Muscle of back (tissue), 10 donors: ENCODE measurements around the gene KRTCAP2. TPM values are rescaled to one million over a fixed set of nuclear protein-coding genes. Genes with fewer than 3 reads are reported as not detected.

ENCODE experiments used
- polyA plus RNA-seq, 10 donors: library from polyadenylated mRNA; unstranded; fragments of 120-200 nt; gene quantifications; one replicate each; pipeline ENCODE4 v1.2.1, GENCODE V29; 2013; ENCODE audit not compliant: insufficient read length in 10 of 10

KRTCAP2 gene
- polyA plus RNA-seq, 10 donors = 77.1 to 103 (median 93.4) TPM

Other genes with a start within 250 kb of the KRTCAP2 start
- gene PMVK, start 236.6 kb downstream of the KRTCAP2 start, polyA plus RNA-seq = 10 to 100 TPM; 21.6 to 35.4 (median 26.8) TPM
- gene PBXIP1, start 217.2 kb downstream of the KRTCAP2 start, polyA plus RNA-seq = 100 to 1,000 TPM in 9 of 10 donors, 10 to 100 TPM in 1; 81.5 to 150 (median 124) TPM
- gene PYGO2, start 211.5 kb downstream of the KRTCAP2 start, polyA plus RNA-seq = 10 to 100 TPM; 25.6 to 33.5 (median 26.9) TPM
- gene SHC1, start 202.6 kb downstream of the KRTCAP2 start, polyA plus RNA-seq = 100 to 1,000 TPM in 1 of 10 donors, 10 to 100 TPM in 9; 76.6 to 116 (median 85.6) TPM
- 10 to 100 TPM; 45.8 to 80.8 (median 62.6) TPM for gene CKS1B, start 198.6 kb downstream of the KRTCAP2 start, polyA plus RNA-seq
- gene FLAD1, start 190.0 kb downstream of the KRTCAP2 start, polyA plus RNA-seq = 10 to 100 TPM; 15.3 to 21.0 (median 19.5) TPM
- under 1 TPM in 3 of 10 donors, not detected in 7; 0.30 to 0.71 (median 0.48) TPM for gene LENEP, start 179.7 kb downstream of the KRTCAP2 start, polyA plus RNA-seq
- gene ZBTB7B, start 170.5 kb downstream of the KRTCAP2 start, polyA plus RNA-seq = 10 to 100 TPM in 2 of 10 donors, 1 to 10 TPM in 8; 6.2 to 13.1 (median 8.4) TPM
- 1 to 10 TPM in 3 of 10 donors, under 1 TPM in 7; 0.40 to 1.9 (median 0.85) TPM for gene DCST2, start 139.5 kb downstream of the KRTCAP2 start, polyA plus RNA-seq
- gene DCST1, start 139.5 kb downstream of the KRTCAP2 start, polyA plus RNA-seq = under 1 TPM; 0.09 to 0.58 (median 0.17) TPM
- gene ADAM15, start 122.0 kb downstream of the KRTCAP2 start, polyA plus RNA-seq = 10 to 100 TPM; 50.0 to 81.4 (median 59.9) TPM
- gene EFNA4, start 109.6 kb downstream of the KRTCAP2 start, polyA plus RNA-seq = 10 to 100 TPM in 1 of 10 donors, 1 to 10 TPM in 9; 5.1 to 10.2 (median 7.0) TPM
- gene EFNA3, start 94.5 kb downstream of the KRTCAP2 start, polyA plus RNA-seq = 1 to 10 TPM; 2.1 to 5.3 (median 2.3) TPM
- gene EFNA1, start 45.4 kb downstream of the KRTCAP2 start, polyA plus RNA-seq = 10 to 100 TPM; 19.4 to 31.5 (median 22.8) TPM
- 10 to 100 TPM; 18.1 to 21.6 (median 21.1) TPM for gene SLC50A1, start 37.5 kb downstream of the KRTCAP2 start, polyA plus RNA-seq
- gene DPM3, start 32.8 kb downstream of the KRTCAP2 start, polyA plus RNA-seq = 10 to 100 TPM; 11.9 to 28.7 (median 18.8) TPM
- under 1 TPM; 0.21 to 0.83 (median 0.52) TPM for gene TRIM46, start 545 bp upstream of the KRTCAP2 start, polyA plus RNA-seq
- 10 to 100 TPM; 48.6 to 97.0 (median 68.0) TPM for gene THBS3, start 34.6 kb upstream of the KRTCAP2 start, polyA plus RNA-seq
- gene MTX1, start 35.4 kb upstream of the KRTCAP2 start, polyA plus RNA-seq = 10 to 100 TPM; 16.3 to 26.1 (median 21.6) TPM
- gene ENTREP3, start 82.2 kb upstream of the KRTCAP2 start, polyA plus RNA-seq = 10 to 100 TPM; 11.7 to 18.1 (median 15.3) TPM
- gene SCAMP3, start 89.1 kb upstream of the KRTCAP2 start, polyA plus RNA-seq = 10 to 100 TPM; 39.1 to 50.0 (median 40.8) TPM
- gene CLK2, start 100.2 kb upstream of the KRTCAP2 start, polyA plus RNA-seq = 10 to 100 TPM; 34.2 to 54.5 (median 41.4) TPM
- gene HCN3, start 104.2 kb upstream of the KRTCAP2 start, polyA plus RNA-seq = 1 to 10 TPM; 3.0 to 8.1 (median 4.2) TPM
- gene PKLR, start 128.1 kb upstream of the KRTCAP2 start, polyA plus RNA-seq = under 1 TPM in 7 of 10 donors, not detected in 3; 0.08 to 0.36 (median 0.13) TPM
- gene FDPS, start 135.6 kb upstream of the KRTCAP2 start, polyA plus RNA-seq = 100 to 1,000 TPM in 8 of 10 donors, 10 to 100 TPM in 2; 88.5 to 139 (median 110) TPM
- 10 to 100 TPM; 20.5 to 30.4 (median 26.7) TPM for gene RUSC1, start 147.6 kb upstream of the KRTCAP2 start, polyA plus RNA-seq